Measurements from ENCODE around the gene FKBP11.
"Not testable (repeated sequence)": the region's sequence is repeated elsewhere in the genome, so short reads cannot be mapped to it uniquely, and the experiment has no call there.

Gene FKBP11

GRCh38 chr12:48930475-48930874, 5.2 kb upstream of the FKBP11 start:
- TF ChIP-seq CTCF (IDR thresholded peaks at IDR 0.05; ENCODE audit: borderline replicate concordance, insufficient read depth, low read depth, low read length), result no peak
- no peak overlapping the region for H3K4me3 ChIP-seq (ENCODE audit: low read depth, low read length)

GRCh38 chr12:48929551-48929950, 4.3 kb upstream of the FKBP11 start:
- no peak for TF ChIP-seq CTCF (IDR thresholded peaks at IDR 0.05; ENCODE audit: borderline replicate concordance, insufficient read depth, low read depth, low read length)
- H3K4me3 ChIP-seq (ENCODE audit: low read depth, low read length), result no peak overlapping the region

GRCh38 chr12:48927261-48927660, 2.0 kb upstream of the FKBP11 start:
- no peak for TF ChIP-seq CTCF (IDR thresholded peaks at IDR 0.05; ENCODE audit: borderline replicate concordance, insufficient read depth, low read depth, low read length)
- no peak overlapping the region for H3K4me3 ChIP-seq (ENCODE audit: low read depth, low read length)

- H3K4me3 ChIP-seq (ENCODE audit: low read depth, low read length), result peak overlapping the region; percentile 96
- peak; percentile 94 for TF ChIP-seq CTCF (IDR thresholded peaks at IDR 0.05; ENCODE audit: borderline replicate concordance, insufficient read depth, low read depth, low read length)
Measured at GRCh38 chr12:48924617-48925303, 532 bp downstream of the FKBP11 start.

- no peak overlapping the region for H3K4me3 ChIP-seq (ENCODE audit: low read depth, low read length)
- TF ChIP-seq CTCF (IDR thresholded peaks at IDR 0.05; ENCODE audit: borderline replicate concordance, insufficient read depth, low read depth, low read length), result no peak
Measured at GRCh38 chr12:48923117-48923516, 2.2 kb downstream of the FKBP11 start.

- no peak overlapping the region for H3K4me3 ChIP-seq (ENCODE audit: low read depth, low read length)
- TF ChIP-seq CTCF (IDR thresholded peaks at IDR 0.05; ENCODE audit: borderline replicate concordance, insufficient read depth, low read depth, low read length), result no peak
Measured at GRCh38 chr12:48917857-48918537, 7.3 kb downstream of the FKBP11 start.

GRCh38 chr12:48910196-48910595, 15.1 kb downstream of the FKBP11 start:
- no peak overlapping the region for H3K4me3 ChIP-seq (ENCODE audit: low read depth, low read length)
- TF ChIP-seq CTCF (IDR thresholded peaks at IDR 0.05; ENCODE audit: borderline replicate concordance, insufficient read depth, low read depth, low read length), result no peak

- H3K4me3 ChIP-seq (ENCODE audit: low read depth, low read length), result not testable (repeated sequence)
Measured at GRCh38 chr12:48909698-48910097, 15.6 kb downstream of the FKBP11 start.
